Fibroblast of mammary gland (primary cell): ENCODE results near the gene LARGE1.

Experiments used
- DNase-seq: peaks from one replicate; pipeline ENCODE4 v3.0.0-alpha.2; 2010; ENCODE audit warnings: low read depth
- H3K4me3 ChIP-seq: 2 replicates; pipeline ENCODE4 v1.5.1; 2011; ENCODE audit warnings: low read depth, mild to moderate bottlenecking, low read length, moderate library complexity; ENCODE audit not compliant: control insufficient read depth
- TF ChIP-seq, protein P1 (sequence below): conservative IDR thresholded peaks from 2 replicates; pipeline ENCODE4 v1.5.1; 2011; ENCODE audit warnings: low read depth, low read length, inconsistent platforms; ENCODE audit not compliant: control insufficient read depth, insufficient read depth

The LARGE1 gene

DNA sequence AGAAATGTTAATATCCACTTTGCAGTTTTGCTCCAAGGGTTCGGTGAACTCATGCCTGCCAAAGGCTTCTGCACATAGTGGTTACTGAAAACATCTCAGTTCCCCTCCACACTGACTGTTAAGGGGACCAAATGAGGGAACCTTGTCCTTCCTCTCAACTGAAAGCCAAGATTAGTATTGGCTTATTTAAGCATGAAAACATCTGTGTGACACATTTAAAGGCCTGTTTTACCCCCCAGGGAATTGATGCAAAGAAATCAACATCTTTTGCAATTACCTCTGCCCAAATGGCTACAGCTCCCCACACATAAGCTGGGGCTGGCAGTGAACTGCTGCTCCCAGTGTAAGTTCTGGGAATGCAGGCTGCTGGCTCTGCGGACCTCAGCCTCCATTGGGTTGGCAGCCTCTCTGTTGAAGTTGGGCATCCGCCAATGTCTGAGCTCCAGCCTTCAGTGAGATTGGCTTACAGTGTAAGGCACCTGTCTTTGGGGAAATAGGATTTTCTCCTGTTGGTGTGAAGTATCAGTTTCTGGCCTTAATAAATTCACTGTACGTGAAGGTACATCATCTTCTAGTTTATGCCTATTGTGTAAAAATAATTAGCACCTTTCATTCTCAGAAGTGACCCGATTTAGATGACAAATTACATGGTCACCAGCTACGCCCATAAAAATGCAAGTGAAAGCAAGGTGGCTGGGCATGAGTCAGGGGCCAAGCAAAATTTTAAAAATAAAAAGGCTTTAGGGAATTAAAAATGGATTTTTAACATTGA, 648.7 kb downstream of the LARGE1 start:
- TF ChIP-seq, protein P1, sequence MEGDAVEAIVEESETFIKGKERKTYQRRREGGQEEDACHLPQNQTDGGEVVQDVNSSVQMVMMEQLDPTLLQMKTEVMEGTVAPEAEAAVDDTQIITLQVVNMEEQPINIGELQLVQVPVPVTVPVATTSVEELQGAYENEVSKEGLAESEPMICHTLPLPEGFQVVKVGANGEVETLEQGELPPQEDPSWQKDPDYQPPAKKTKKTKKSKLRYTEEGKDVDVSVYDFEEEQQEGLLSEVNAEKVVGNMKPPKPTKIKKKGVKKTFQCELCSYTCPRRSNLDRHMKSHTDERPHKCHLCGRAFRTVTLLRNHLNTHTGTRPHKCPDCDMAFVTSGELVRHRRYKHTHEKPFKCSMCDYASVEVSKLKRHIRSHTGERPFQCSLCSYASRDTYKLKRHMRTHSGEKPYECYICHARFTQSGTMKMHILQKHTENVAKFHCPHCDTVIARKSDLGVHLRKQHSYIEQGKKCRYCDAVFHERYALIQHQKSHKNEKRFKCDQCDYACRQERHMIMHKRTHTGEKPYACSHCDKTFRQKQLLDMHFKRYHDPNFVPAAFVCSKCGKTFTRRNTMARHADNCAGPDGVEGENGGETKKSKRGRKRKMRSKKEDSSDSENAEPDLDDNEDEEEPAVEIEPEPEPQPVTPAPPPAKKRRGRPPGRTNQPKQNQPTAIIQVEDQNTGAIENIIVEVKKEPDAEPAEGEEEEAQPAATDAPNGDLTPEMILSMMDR = no peak
- H3K4me3 ChIP-seq = no peak overlapping the region
- peak; percentile 34 for DNase-seq

DNA sequence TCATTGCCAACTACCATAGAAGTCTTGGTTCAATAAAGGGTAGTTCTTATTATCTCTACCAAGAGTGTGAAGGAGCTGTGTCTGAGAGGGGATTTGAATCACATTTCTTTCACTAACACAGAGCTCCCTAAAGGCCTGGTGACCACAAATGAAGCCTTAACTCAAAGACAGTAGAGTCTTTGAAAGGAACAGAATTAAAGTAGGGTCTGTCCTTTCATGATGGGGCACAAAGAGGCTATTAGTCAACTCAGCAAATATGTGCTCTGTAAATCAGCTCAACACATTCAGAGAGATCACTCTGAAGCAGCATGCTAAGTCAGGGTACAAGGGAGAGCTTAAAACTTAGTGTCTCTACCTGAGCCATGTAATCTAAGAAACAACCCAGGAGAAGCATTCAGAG, 649.7 kb downstream of the LARGE1 start:
- no peak overlapping the region for H3K4me3 ChIP-seq
- DNase-seq = no peak

DNA sequence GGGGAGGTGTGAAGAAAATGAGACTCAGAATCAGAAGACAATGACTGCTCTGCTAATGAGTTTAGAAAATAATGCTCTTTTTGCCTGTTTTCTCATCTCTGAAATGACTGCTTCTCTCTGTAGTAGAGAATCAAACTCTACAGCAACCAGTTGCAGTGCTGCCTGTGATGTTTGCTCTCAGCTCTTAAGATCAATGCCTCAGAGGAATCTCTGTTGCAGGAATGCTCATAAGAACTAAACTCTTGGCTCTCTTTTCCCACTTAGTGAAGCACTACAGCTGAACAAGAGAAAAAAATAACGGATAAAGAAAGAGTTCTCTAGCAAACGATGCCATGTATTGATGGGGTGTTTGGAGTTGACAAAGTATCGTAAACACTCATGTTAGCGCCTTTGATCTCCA, 658.6 kb downstream of the LARGE1 start:
- TF ChIP-seq, protein P1 = no peak
- no peak for DNase-seq
- H3K4me3 ChIP-seq = no peak overlapping the region

More for the DNA sequence above, 649.7 kb downstream of the LARGE1 start:
- TF ChIP-seq, protein P1 = no peak

DNA sequence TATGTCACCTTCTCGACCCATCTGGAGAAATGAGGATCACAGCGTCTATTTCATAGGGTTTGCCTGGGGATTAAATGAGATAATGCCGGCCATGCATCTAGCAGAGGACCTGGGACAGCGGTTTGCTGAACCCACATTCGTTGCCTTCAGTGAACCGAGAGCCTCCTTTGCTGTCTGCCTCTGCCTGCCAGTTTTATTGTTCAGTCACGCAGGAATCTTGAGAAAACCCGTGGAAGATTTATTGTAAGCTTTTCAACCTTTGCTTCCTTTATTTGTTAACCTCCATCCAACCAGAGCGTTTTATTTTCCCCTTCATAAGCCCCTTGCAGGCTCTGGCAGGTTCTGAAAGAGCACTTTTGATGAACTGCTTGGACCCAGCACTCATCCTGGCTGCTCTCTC, 659.8 kb downstream of the LARGE1 start:
- no peak for DNase-seq
- TF ChIP-seq, protein P1 = no peak
- no peak overlapping the region for H3K4me3 ChIP-seq

GRCh38 chr22:33255791-33256190, 664.5 kb downstream of the LARGE1 start:
- no peak overlapping the region for H3K4me3 ChIP-seq
- TF ChIP-seq, protein P1 = no peak
- DNase-seq = no peak

GRCh38 chr22:33248948-33249347, 671.3 kb downstream of the LARGE1 start:
- TF ChIP-seq, protein P1 = no peak
- H3K4me3 ChIP-seq = no peak overlapping the region

GRCh38 chr22:33247758-33248157, 672.5 kb downstream of the LARGE1 start:
- DNase-seq = peak; percentile 42
- TF ChIP-seq, protein P1 = no peak
- no peak overlapping the region for H3K4me3 ChIP-seq

More at GRCh38 chr22:33248948-33249347, 671.3 kb downstream of the LARGE1 start:
- no peak for DNase-seq
